Cortex of kidney (tissue), 1 donor: Measurements from ENCODE around the gene NYNRIN.
"Not testable (repeated sequence)": the region's sequence is repeated elsewhere in the genome, so short reads cannot be mapped to it uniquely, and the experiment has no call there.

Experiments used
- DNase-seq: peaks from one replicate; lab custom pipeline; 2025; lab: John Stamatoyannopoulos, UW

Gene NYNRIN

GRCh38 chr14:24431569-24432258, 32.9 kb downstream of the NYNRIN start:
- DNase-seq: no peak

- no peak for DNase-seq
Observed at GRCh38 chr14:24432259-24433131, 33.7 kb downstream of the NYNRIN start.

GRCh38 chr14:24434036-24434435, 35.2 kb downstream of the NYNRIN start:
- no peak for DNase-seq

GRCh38 chr14:24434676-24435075, 35.9 kb downstream of the NYNRIN start:
- DNase-seq: no peak

- DNase-seq: no peak
Observed at GRCh38 chr14:24435192-24435810, 36.5 kb downstream of the NYNRIN start.

GRCh38 chr14:24435998-24436354, 37.2 kb downstream of the NYNRIN start:
- DNase-seq: no peak

GRCh38 chr14:24436355-24437019, 37.7 kb downstream of the NYNRIN start:
- no peak for DNase-seq

GRCh38 chr14:24437020-24437735, 38.4 kb downstream of the NYNRIN start:
- no peak for DNase-seq

GRCh38 chr14:24437736-24438067, 38.9 kb downstream of the NYNRIN start:
- no peak for DNase-seq

- no peak for DNase-seq
Observed at GRCh38 chr14:24438223-24439097, 39.7 kb downstream of the NYNRIN start.

- no peak for DNase-seq
Observed at GRCh38 chr14:24439257-24439656, 40.5 kb downstream of the NYNRIN start.

GRCh38 chr14:24439830-24440605, 41.2 kb downstream of the NYNRIN start:
- DNase-seq: no peak

GRCh38 chr14:24440606-24441399, 42.0 kb downstream of the NYNRIN start:
- no peak for DNase-seq

- DNase-seq: no peak
Observed at GRCh38 chr14:24441485-24441884, 42.7 kb downstream of the NYNRIN start.

- no peak for DNase-seq
Observed at GRCh38 chr14:24441904-24442239, 43.1 kb downstream of the NYNRIN start.

- DNase-seq: no peak
Observed at GRCh38 chr14:24442240-24443052, 43.6 kb downstream of the NYNRIN start, which contains the start of gene SDR39U1. TSS of gene SDR39U1 (minus strand) at chr14:24442776. CDS start at chr14:24442769, 7 bp downstream.

GRCh38 chr14:24443053-24443665, 44.4 kb downstream of the NYNRIN start:
- no peak for DNase-seq

GRCh38 chr14:24450828-24451227, 52.0 kb downstream of the NYNRIN start:
- not testable (repeated sequence) for DNase-seq
